IMR-90 (cell line): ENCODE results near the gene NAP1L5.

Experiments
- CTCF ChIP-seq: conservative IDR thresholded peaks from 2 replicates; pipeline ENCODE4 v1.5.1; 2012; ENCODE audit warnings: mild to moderate bottlenecking, low read depth, low read length, improper control_type of control experiment
- POLR2A ChIP-seq: IDR thresholded peaks from 2 replicates; pipeline ENCODE4 v1.6.1; 2012; ENCODE audit warnings: mild to moderate bottlenecking, low read depth, low read length
- SMC3 ChIP-seq: fragments of 150-350 bp; IDR thresholded peaks from 2 replicates; pipeline ENCODE4 v1.6.1; 2016; ENCODE audit warnings: low read depth, mild to moderate bottlenecking, antibody characterized with exemption, low read length, moderate library complexity

DNA sequence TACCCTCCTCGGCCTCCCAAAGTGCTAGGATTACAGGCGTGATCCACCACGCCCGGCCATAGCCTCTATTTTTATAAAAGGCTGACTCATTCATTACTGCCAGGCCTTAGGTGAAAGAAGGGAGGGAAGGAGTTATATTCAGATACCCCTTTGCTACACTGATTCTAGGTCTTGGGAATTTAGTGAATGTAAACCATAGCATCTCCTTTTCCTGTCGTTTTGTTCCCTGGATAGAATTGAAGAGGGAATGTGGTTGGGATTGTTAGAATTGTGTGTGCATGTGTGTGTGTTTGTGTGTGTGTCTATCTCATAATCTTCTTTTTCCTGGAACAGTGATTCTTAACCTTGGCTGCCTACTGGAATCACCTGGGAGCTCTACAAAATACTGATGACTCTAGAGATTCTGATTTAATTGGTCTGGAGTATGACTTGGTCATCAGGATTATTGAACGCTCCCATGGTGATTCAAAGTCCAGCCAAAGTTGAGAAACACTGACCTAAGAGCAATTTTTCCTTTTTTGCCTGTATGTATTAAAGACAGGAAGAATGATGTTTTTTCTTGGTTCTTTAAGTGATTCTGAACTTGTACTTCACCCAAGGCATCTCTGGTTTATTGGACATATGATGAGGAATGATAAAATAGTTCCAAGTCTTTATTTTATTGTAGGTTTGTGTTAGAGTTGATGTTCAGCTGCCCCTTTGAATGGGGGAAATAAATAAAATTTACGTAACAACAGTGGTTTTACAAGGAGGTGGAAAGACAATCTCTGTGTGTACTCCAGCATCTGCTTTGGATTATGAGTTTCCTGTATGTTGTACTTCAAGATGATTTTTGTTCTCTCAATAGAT lies 37.0 kb downstream of the NAP1L5 start:
- TF ChIP-seq CTCF = no peak
- TF ChIP-seq POLR2A = no peak
- no peak for TF ChIP-seq SMC3
